GM18498 (cell line): ENCODE measurements around the gene TXK.

Experiments
- ATAC-seq: cut with Tn5 transposase; IDR thresholded peaks from one replicate; pipeline ENCODE4 v1.9.1; 2021; ENCODE audit warnings: mild to moderate bottlenecking, moderate library complexity; ENCODE audit not compliant: unreplicated experiment

The TXK gene

DNA sequence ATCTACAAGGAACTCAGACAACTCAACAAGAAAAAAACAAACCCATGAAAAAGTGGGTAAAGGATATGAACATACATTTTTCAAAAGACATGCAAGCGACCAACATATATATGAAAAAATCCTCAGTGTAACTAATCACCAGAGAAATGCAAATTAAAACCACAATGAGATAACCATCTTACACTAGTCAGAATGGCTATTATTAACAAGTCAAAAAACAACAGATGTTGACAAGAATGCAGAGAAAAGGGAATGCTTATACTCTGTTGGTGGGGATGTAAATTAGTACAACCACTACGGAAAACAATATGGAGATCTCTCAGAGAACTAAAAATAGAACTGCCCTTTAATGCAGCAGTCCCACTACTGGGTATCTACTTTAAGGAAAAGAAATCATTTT is 105.4 kb downstream of the TXK start:
- ATAC-seq, result peak; percentile 74

GRCh38 chr4:48027653-48028052 is 106.4 kb downstream of the TXK start:
- peak; percentile 71 for ATAC-seq

DNA sequence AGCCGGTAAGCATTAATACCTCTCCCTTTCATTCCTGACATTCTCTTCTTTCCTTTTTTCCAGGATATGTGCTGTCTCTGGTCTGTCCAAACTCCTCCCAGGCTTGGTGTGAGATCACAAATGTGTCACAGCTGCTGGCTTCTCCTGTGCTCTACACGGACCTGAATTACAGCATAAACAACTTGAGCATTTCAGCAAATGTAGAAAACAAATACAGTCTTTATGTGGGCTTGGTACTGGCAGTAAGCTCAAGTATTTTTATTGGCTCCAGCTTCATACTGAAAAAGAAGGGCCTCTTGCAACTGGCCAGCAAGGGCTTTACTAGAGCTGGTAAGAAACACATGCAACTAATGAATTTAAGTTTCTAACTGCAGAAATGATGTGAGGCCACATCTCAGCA is 109.0 kb downstream of the TXK start:
- ATAC-seq, result no peak

- no peak for ATAC-seq
Measured at GRCh38 chr4:48024522-48024921, 109.5 kb downstream of the TXK start.

DNA sequence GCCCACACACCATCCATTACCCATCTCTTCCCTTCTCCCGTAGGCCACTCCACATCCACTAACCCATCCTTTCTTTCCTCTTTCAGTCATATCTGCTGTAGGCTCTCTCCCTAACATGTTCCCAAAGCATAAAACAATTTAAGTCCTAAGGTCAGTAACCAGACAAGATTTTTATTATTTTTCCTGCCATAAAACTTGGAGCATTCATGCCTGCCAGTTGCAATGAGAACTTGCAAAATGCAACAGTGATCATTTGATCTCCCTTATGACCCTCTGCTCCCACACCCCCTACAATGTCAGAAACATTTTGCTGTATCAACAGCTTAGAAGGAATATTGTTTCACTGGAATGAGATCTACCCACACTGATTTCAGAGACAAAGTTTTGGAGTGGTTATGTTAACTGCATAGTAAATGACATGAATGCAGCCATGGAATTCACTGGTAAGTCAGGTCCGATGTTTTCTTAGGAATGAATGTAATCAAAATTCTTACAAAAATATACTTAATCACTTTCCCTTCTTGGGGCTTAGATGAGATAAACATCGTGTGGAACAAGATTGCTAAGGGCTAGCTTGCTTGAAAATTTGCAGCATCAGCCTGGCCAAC is 111.8 kb downstream of the TXK start:
- ATAC-seq, result no peak

DNA sequence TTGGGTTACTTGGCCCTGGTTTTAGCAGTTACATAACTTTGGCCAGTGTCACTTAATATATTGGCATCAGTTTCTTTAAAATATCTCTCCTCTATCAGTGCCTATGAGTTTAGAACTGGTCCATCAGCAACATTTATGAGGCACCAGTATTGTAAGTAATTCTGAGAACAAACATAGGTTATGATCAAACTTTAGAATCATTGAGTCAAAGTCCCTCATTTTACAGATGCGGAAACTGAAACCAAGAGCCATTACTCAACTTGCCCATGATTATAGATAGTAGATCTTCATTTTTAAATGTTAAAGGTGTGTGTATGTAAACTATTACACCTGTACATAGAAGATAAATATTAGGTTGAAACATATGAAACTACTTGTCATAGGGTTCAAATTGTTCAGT is 113.0 kb downstream of the TXK start:
- no peak for ATAC-seq

GRCh38 chr4:48018112-48018511 is 115.9 kb downstream of the TXK start:
- ATAC-seq, result no peak

DNA sequence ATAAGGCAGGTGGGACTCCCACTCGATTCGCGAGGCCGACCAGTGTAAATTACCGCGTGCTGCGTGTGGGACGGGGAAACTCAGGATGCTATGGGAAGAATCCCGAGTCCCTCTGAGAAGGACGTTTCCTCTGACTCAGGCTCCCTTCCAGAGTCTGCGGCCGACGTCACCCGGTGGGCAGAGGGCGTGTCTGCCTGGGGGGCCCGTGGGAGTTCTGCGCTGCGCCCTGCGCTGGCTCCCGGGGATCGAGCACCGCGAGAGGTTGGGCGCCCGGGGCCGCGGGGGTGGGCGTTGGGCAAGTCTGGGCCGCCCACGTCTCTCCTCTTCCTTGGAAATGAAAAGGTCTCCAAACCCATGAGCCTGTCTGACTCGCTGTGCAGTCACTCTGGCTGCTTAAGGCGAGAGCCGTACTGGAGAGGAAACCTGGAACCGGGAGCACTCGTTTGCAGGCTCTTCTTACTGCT is 116.9 kb downstream of the TXK start:
- ATAC-seq, result peak; percentile 16
